ENCODE measurements around the gene NRXN3.

NRXN3 gene

DNA sequence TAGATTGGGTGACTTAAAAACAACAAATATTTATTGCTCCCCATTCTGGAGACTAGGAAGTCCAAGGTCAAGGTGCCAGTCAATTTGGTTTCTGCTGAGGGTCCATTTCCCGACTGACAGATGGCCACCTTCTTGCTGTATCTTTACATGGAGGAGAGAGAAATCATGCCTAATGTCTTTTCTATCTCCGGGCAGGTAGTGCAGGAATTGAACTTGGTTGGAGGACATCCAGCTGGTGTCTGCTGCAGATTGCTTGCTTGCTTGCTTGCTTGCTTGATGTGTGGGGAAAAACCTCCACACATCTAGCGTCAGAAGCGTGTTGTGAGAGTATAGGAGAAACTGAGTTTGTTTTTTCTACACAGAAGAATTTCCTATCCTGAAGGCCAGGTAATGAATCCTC lies 1479.7 kb downstream of the NRXN3 start:
- Mint-ChIP-seq H3K4me1 (no peaks in the 10 kb centered on the region), H3K27ac (no peak overlapping the region), H3K9me3 (no peaks in the 10 kb centered on the region), H3K4me3 (no peak overlapping the region), H3K36me3 (ENCODE audit: low read depth) (peaks cover 3% of the 10 kb centered on the region), H3K27me3 (ENCODE audit: low read depth) (no peaks in the 10 kb centered on the region)
- TF ChIP-seq, protein P1, sequence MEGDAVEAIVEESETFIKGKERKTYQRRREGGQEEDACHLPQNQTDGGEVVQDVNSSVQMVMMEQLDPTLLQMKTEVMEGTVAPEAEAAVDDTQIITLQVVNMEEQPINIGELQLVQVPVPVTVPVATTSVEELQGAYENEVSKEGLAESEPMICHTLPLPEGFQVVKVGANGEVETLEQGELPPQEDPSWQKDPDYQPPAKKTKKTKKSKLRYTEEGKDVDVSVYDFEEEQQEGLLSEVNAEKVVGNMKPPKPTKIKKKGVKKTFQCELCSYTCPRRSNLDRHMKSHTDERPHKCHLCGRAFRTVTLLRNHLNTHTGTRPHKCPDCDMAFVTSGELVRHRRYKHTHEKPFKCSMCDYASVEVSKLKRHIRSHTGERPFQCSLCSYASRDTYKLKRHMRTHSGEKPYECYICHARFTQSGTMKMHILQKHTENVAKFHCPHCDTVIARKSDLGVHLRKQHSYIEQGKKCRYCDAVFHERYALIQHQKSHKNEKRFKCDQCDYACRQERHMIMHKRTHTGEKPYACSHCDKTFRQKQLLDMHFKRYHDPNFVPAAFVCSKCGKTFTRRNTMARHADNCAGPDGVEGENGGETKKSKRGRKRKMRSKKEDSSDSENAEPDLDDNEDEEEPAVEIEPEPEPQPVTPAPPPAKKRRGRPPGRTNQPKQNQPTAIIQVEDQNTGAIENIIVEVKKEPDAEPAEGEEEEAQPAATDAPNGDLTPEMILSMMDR (IDR thresholded peaks at IDR 0.05; ENCODE audit: unreplicated experiment in 3 of 3), result no peak

DNA sequence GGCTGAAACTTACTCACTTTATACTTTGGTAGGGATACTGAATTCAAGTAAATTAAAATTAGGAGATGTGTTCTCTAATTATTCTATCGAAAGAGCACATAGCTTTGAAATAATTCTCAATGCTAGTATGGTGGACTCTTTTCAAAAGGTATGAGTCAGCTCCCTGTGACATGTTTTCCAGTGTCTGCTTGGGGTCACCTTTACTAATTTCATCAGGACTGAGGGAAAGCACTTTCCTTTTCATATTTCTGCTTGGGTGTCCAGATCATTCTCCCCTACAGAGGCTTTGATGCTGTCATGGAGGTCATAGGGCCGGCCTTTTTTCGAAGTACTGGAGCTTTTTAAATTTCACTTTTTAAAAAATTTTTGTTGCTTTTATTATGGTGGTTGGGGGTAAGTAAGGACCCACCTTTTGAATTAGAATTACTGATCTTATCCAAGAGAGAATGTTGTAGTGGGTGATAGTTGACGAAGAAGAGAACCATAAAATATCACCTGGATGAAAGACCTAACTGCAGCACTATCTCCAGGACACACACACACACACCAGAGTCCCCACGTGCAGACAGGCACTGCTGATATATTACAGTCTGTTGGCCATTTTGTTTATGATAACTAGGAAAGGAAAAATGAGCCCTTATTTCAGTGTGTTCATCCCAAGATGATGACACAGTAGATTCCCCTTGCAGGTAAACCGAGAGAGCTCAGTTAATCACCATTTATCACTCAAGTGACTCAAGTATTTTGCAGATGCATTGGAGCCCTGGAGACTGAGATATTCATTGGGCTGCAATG lies 1482.5 kb downstream of the NRXN3 start:
- Mint-ChIP-seq H3K27me3 (ENCODE audit: low read depth) (no peaks in the 10 kb centered on the region), H3K9me3 (no peaks in the 10 kb centered on the region), H3K4me3 (no peak overlapping the region), H3K36me3 (ENCODE audit: low read depth) (peaks cover 3% of the 10 kb centered on the region), H3K27ac (no peak overlapping the region), H3K4me1 (no peaks in the 10 kb centered on the region)
- TF ChIP-seq, protein P1 (IDR thresholded peaks at IDR 0.05; ENCODE audit: unreplicated experiment in 3 of 3), result no peak

DNA sequence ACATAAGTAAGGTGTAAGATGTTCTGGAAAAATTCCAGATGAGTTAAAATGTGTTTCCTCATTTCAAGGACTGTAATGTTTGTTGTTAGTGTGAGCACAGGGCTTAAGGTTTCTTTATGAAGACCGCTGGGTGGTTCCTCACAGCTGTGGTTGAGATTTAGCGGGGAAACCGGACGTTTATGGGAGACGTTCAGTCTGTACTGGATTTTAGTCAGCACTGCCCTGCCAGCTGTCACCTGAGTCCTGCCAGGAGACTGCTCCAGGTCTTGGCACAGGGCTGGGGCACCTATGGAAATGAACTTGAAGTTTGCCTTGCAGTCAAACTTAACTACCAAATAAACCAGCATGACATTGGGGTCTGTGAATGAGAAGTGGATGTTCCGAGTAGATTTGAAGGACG lies 1485.9 kb downstream of the NRXN3 start:
- peaks cover 3% of the 10 kb centered on the region for H3K36me3 Mint-ChIP-seq (ENCODE audit: low read depth)
- no peaks in the 10 kb centered on the region for H3K9me3 Mint-ChIP-seq
- H3K27me3 Mint-ChIP-seq (ENCODE audit: low read depth), result peaks cover 4% of the 10 kb centered on the region
- H3K27ac Mint-ChIP-seq, result no peak overlapping the region
- TF ChIP-seq, protein P1 (IDR thresholded peaks at IDR 0.05; ENCODE audit: unreplicated experiment in 3 of 3), result no peak
- no peak overlapping the region for H3K4me3 Mint-ChIP-seq
- peaks cover 27% of the 10 kb centered on the region for H3K4me1 Mint-ChIP-seq

DNA sequence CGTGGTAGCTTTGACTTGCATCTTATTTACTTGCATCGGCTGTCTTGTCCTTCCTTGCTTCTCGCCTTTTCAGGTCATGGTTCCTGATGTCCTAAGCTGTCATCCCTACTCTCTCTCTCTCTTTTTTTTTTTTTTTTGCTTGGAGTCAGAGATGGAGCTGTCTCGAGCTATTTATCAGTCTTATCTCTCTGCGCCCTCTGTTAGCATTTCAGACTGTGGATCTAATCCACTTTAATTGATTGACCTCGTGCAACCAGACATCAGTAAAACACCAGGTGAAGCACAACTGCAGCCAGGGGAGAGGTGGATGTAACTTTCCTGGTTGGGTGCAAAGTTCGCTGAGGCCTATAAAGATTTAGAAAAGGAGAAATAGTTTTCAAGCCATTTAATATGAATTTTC lies 1486.3 kb downstream of the NRXN3 start:
- no peak overlapping the region for H3K27ac Mint-ChIP-seq
- no peak overlapping the region for H3K4me3 Mint-ChIP-seq
- peaks cover 31% of the 10 kb centered on the region for H3K4me1 Mint-ChIP-seq
- TF ChIP-seq, protein P1 (IDR thresholded peaks at IDR 0.05; ENCODE audit: unreplicated experiment in 3 of 3), result no peak
- H3K9me3 Mint-ChIP-seq, result no peaks in the 10 kb centered on the region
- H3K36me3 Mint-ChIP-seq (ENCODE audit: low read depth), result peaks cover 3% of the 10 kb centered on the region
- peaks cover 4% of the 10 kb centered on the region for H3K27me3 Mint-ChIP-seq (ENCODE audit: low read depth)

DNA sequence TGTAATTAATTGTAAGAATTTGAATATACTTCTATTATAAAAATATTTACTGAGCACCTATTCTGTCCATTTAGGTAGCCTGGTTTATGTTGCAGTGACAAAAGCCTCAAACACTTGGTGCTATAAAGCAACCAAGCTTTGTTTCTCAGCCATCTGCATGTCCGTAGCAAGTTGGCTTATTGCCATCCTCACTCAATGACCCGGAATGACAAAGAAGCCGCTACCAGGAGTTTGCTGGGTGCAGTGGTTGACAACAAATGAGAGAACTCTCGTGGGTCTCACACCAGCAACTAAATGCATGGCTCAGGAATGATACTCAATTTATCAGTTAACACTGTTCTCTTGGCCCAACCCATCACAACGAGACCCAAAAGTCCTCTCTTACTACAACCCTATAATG lies 1488.0 kb downstream of the NRXN3 start:
- Mint-ChIP-seq H3K36me3 (ENCODE audit: low read depth) (peaks cover 17% of the 10 kb centered on the region), H3K9me3 (peaks cover 4% of the 10 kb centered on the region), H3K27me3 (ENCODE audit: low read depth) (peaks cover 4% of the 10 kb centered on the region), H3K4me1 (peaks cover 34% of the 10 kb centered on the region), H3K27ac (no peak overlapping the region), H3K4me3 (no peak overlapping the region)
- TF ChIP-seq, protein P1 (IDR thresholded peaks at IDR 0.05; ENCODE audit: unreplicated experiment in 3 of 3), result no peak

DNA sequence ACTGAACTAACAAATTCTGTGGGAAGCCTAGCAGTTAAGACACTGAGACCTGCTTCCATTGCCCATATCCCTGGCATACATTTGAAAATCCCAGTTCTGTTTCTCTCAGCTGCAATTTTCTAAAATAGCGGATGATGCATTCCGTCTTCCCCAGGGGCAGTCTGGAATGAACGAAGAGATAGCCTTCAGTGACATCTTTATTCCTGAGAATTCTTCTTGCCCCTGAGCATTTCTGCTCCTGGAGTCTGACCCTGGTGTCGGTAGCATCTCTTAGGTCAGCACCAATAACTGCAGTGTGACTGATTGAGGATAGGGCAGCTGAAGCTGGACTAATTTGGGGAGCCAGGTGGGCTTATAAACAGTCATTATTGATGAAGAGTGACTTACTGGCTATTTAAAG lies 1488.6 kb downstream of the NRXN3 start:
- H3K4me1 Mint-ChIP-seq, result peaks cover 34% of the 10 kb centered on the region
- H3K4me3 Mint-ChIP-seq, result no peak overlapping the region
- TF ChIP-seq, protein P1 (IDR thresholded peaks at IDR 0.05; ENCODE audit: unreplicated experiment in 3 of 3), result no peak
- H3K36me3 Mint-ChIP-seq (ENCODE audit: low read depth), result peaks cover 22% of the 10 kb centered on the region
- H3K27me3 Mint-ChIP-seq (ENCODE audit: low read depth), result peaks cover 4% of the 10 kb centered on the region
- H3K9me3 Mint-ChIP-seq, result peaks cover 4% of the 10 kb centered on the region
- peak overlapping the region in 1 of 3 experiments; percentile 21 for H3K27ac Mint-ChIP-seq
